HEK293T (cell line): ENCODE results near the gene NAV2.

Experiments used
- CTCF ChIA-PET: fragments of 350-600 bp; formaldehyde crosslinking; extraction: SDS; loops from one replicate; lab custom pipeline; 2021; ENCODE audit warnings: antibody characterized with exemption, inconsistent platforms; lab: Yijun Ruan, JAX
- POLR2A ChIA-PET: fragments of 350-600 bp; formaldehyde crosslinking; extraction: SDS; loops from one replicate; lab custom pipeline; 2020; ENCODE audit warnings: antibody characterized with exemption, inconsistent platforms; lab: Yijun Ruan, JAX
- DNase-seq: peaks from one replicate; pipeline ENCODE4 v3.0.0; 2012; ENCODE audit warnings: mixed read lengths; ENCODE audit errors: extremely low spot score
- ARNT ChIP-seq: fragments of 450-650 bp; IDR thresholded peaks from 2 replicates; pipeline ENCODE4 v1.6.1; 2017; ENCODE audit warnings: mild to moderate bottlenecking
- BHLHE40 ChIP-seq: fragments of 450-650 bp; IDR thresholded peaks from 2 replicates; pipeline ENCODE4 v1.6.1; 2016; ENCODE audit warnings: mild to moderate bottlenecking, moderate library complexity, borderline replicate concordance
- CTBP1 ChIP-seq: fragments of 450-650 bp; IDR thresholded peaks from 2 replicates; pipeline ENCODE4 v1.6.1; 2016; ENCODE audit warnings: borderline replicate concordance
- ELF4 ChIP-seq: fragments of 450-650 bp; IDR thresholded peaks from 2 replicates; pipeline ENCODE4 v1.6.1; 2017; ENCODE audit warnings: antibody characterized with exemption
- FOXA1 ChIP-seq: fragments of 450-650 bp; IDR thresholded peaks from 2 replicates; pipeline ENCODE4 v1.6.1; 2016; ENCODE audit warnings: mild to moderate bottlenecking
- FOXK2 ChIP-seq: fragments of 450-650 bp; IDR thresholded peaks from 2 replicates; pipeline ENCODE4 v1.6.1; 2016; ENCODE audit warnings: mild to moderate bottlenecking
- FOXM1 ChIP-seq: fragments of 450-650 bp; IDR thresholded peaks from 2 replicates; pipeline ENCODE4 v1.6.1; 2017; ENCODE audit warnings: mild to moderate bottlenecking, borderline replicate concordance
- HDGF ChIP-seq: fragments of 450-650 bp; IDR thresholded peaks from 2 replicates; pipeline ENCODE4 v1.6.1; 2017; ENCODE audit warnings: antibody characterized with exemption, borderline replicate concordance
- L3MBTL2 ChIP-seq: fragments of 450-650 bp; conservative IDR thresholded peaks from 2 replicates; pipeline ENCODE4 v1.6.1; 2016; ENCODE audit warnings: mild to moderate bottlenecking
- LEF1 ChIP-seq: fragments of 450-650 bp; IDR thresholded peaks from 2 replicates; pipeline ENCODE4 v1.6.1; 2017; ENCODE audit warnings: mild to moderate bottlenecking, borderline replicate concordance
- NFRKB ChIP-seq: fragments of 450-650 bp; IDR thresholded peaks from 2 replicates; pipeline ENCODE4 v1.6.1; 2016; ENCODE audit warnings: mild to moderate bottlenecking, moderate library complexity
- SP1 ChIP-seq: fragments of 450-650 bp; IDR thresholded peaks from 2 replicates; pipeline ENCODE4 v1.6.1; 2017
- SUZ12 ChIP-seq: fragments of 450-650 bp; IDR thresholded peaks from 2 replicates; pipeline ENCODE4 v1.6.1; 2016; ENCODE audit warnings: mild to moderate bottlenecking
- TARDBP ChIP-seq: fragments of 450-650 bp; IDR thresholded peaks from 2 replicates; pipeline ENCODE4 v1.6.1; 2016
- ZNF384 ChIP-seq: fragments of 450-650 bp; IDR thresholded peaks from 2 replicates; pipeline ENCODE4 v1.6.1; 2016
- TF ChIP-seq, protein P1 (sequence below): fragments of 450-650 bp; IDR thresholded peaks from 2 replicates; pipeline ENCODE4 v1.6.1; 2016

NAV2 gene

DNA sequence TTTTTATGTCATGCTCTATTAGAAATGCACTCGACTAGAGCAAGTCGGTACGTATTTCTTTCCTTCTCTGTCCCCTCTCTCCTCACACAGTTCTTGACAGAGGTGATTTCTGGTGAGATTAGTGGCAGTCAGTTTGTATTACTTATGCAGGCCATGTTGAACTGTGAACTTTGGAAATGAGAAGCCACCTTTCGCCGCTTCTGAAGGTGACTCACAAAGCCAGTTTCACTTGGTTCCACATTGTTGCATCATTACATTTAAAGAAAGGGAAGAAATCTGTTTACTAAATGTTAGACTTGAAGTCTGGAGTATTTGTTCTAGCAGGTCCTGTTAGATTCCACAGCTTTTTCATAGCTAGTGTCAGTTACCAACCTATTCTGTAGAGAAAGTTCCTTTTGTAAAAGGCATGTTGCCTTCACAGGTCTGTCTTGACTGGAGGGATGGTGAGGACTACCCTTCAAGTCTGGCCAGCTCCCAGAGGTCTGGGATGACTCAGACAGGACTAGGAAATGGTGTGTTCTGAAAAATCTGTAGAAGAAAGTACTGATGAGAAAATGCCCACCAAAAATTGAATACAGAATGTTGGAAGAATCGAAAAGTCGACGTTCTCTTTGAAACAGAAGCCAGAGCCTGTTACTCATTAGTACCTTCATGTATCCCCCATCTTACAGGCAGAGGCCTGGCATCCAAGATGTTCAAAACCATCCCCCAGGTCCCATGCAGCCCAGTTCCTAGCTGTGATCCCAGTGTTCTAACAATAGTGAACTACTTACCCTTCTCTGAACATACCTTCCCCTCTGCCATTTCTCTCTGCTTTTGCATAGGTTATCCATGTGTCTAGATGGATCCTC, 266.3 kb downstream of the NAV2 start:
- TF ChIP-seq LEF1 (no peak), FOXM1 (no peak), HDGF (no peak), SUZ12 (no peak), L3MBTL2 (no peak), ELF4 (no peak), SP1 (no peak)
- TF ChIP-seq, protein P1, sequence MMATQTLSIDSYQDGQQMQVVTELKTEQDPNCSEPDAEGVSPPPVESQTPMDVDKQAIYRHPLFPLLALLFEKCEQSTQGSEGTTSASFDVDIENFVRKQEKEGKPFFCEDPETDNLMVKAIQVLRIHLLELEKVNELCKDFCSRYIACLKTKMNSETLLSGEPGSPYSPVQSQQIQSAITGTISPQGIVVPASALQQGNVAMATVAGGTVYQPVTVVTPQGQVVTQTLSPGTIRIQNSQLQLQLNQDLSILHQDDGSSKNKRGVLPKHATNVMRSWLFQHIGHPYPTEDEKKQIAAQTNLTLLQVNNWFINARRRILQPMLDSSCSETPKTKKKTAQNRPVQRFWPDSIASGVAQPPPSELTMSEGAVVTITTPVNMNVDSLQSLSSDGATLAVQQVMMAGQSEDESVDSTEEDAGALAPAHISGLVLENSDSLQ: no peak
- no peak for DNase-seq
- POLR2A ChIA-PET: no interaction called here
- CTCF ChIA-PET: no interaction called here

DNA sequence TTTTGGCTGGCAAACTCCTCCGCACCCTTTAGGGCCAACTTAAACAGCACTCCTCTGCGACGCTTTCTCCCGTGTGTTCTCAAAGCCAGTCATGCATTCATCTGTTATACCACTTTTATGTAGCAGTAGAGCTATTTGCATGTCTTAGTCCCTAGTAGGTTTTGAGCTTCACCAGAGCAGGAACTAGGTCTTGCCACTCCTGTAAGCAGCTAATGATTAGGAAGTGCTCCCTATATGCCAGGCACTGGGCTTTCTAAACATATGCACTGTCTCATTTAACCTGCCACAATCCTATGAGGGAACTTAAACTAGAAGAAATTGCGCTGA, 266.8 kb downstream of the NAV2 start:
- DNase-seq: no peak
- CTCF ChIA-PET: no interaction called here
- POLR2A ChIA-PET: no interaction called here
- TF ChIP-seq ELF4 (no peak), TARDBP (no peak), ZNF384 (no peak), FOXK2 (no peak), L3MBTL2 (no peak), SUZ12 (no peak), FOXA1 (no peak)
- TF ChIP-seq, protein P1: no peak

DNA sequence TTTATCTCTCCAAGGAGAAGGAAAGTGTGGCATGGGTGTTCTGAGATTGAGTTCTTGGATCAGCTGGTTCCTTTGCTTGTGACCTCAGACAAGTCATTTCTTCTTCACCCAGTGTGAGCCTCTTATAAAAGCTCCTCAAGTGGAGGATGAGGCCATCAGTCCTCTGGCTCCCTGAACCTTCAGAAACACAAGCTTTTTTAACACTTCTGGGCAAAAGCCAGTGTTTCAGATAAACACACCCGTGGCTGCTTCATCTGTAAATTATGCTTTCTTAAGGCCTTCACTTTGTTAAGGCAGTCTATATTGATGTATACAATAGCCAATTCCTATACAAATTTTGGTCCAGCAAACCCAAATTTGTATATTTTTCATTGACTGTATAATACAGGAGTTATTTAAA, 267.8 kb downstream of the NAV2 start:
- TF ChIP-seq FOXK2 (no peak), FOXA1 (no peak), NFRKB (no peak), ARNT (no peak), SUZ12 (no peak), ELF4 (no peak), FOXM1 (no peak), BHLHE40 (no peak), CTBP1 (no peak), HDGF (no peak), L3MBTL2 (no peak), SP1 (no peak), LEF1 (no peak), ZNF384 (no peak)
- no peak for DNase-seq
- ChIA-PET CTCF (no interaction called here), POLR2A (interaction anchor here (1.4 kb wide), 1 partner anchor 76 kb away, joined by 4 read pairs; no protein-coding TSS in a partner anchor)

DNA sequence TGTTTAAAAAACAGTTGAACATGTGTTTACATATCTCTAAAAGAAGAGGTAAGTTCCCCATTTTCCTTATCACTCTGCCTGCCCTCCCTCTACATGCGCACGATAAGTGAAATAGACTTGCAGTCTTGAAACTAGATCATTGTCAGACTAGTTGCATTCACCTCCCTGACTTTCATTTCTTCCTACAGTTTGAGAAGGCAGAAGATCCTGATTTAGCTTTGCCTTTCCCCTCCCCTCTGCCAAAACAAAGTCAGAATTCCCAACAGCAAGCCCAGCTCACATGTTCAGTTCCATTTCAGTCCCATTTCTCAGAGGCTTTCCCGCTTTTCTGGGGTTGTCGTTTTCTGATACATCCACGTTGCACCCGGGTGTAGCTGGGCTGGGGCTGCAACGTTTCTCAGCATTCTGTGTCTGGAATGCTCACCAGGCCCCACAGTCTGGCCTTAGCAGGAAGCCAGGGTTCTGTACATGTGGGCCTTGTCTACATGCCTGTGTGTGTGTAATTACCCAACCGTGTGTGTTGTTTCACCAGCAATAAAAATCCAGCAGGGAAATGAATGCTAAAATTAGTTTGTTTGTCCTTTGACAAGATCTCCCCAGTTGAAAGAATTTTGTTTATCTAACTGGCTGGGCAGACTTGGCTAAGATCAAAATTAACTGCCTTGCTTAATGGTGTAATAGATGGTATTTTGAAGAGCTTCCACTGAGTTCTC, 268.5 kb downstream of the NAV2 start:
- DNase-seq: no peak
- TF ChIP-seq FOXM1: no peak
- POLR2A ChIA-PET: interaction anchor here (1.4 kb wide), 1 partner anchor 76 kb away, joined by 4 read pairs; no protein-coding TSS in a partner anchor
- CTCF ChIA-PET: no interaction called here

DNA sequence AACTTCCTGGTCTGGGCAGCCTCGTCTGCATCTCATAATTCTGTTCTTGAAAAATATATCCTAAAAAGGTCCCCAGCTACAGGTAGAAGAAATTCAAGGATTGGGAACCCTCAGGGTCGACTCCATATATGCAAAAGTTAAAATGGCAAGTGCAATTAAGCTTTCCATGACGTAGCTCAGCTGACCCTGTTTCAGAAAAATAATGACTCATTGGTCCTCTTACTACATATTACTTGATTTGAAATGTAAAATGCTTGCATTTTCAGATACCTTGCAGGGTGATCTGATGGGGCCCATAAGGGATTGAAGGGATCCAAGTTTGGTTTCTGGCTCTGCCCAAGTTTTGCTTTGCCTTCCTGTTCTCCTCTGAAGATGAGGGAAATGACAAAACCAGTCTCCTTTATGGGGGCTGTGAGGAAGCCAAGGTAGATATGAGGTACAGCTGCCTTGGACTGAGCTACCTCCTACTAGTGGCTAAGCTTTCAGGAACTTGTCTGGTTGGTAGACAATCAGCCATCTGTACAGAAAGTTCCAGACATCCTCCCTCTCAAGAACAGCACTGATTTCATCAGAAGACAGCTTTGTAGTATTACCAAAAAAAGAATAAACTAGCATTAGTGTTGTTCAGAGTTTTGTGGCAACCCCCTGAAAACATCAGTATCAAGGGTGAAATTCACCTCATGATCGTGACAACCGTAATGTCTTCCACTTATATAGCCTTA, 270.3 kb downstream of the NAV2 start:
- POLR2A ChIA-PET: no interaction called here
- no peak for DNase-seq
- CTCF ChIA-PET: no interaction called here
- no peak for TF ChIP-seq LEF1
- TF ChIP-seq HDGF: no peak
- no peak for TF ChIP-seq ARNT
- no peak for TF ChIP-seq CTBP1
- no peak for TF ChIP-seq FOXK2
- TF ChIP-seq, protein P1: no peak
- TF ChIP-seq ELF4: no peak
- TF ChIP-seq TARDBP: no peak
- no peak for TF ChIP-seq L3MBTL2
- TF ChIP-seq NFRKB: no peak
- no peak for TF ChIP-seq FOXM1
- TF ChIP-seq SUZ12: no peak
- no peak for TF ChIP-seq FOXA1
- no peak for TF ChIP-seq ZNF384
- no peak for TF ChIP-seq SP1
- no peak for TF ChIP-seq BHLHE40
